Colonic mucosa (tissue), 4 donors: Measurements from ENCODE around the gene CLHC1. TPM values are rescaled to one million over a fixed set of nuclear protein-coding genes. Genes with fewer than 3 reads are reported as not detected.
A peak's percentile ranks its signal among the peaks of the same experiment; 100 is the strongest.

Source experiments
- DNase-seq: peaks from one replicate; pipeline ENCODE4 v3.0.0-alpha.2; 2020
- H3K27ac ChIP-seq: fragments of 200-600 bp; one replicate; pipeline ENCODE4 v1.8.0; 2021
- H3K27me3 ChIP-seq: fragments of 200-600 bp; one replicate; pipeline ENCODE4 v1.8.0; 2021
- H3K36me3 ChIP-seq: fragments of 200-600 bp; one replicate; pipeline ENCODE4 v1.8.0; 2021
- H3K4me1 ChIP-seq: fragments of 200-600 bp; one replicate; pipeline ENCODE4 v1.8.0; 2021; ENCODE audit warnings: mild to moderate bottlenecking
- H3K4me3 ChIP-seq: fragments of 200-600 bp; one replicate; pipeline ENCODE4 v1.8.0; 2021
- H3K9ac ChIP-seq, 2 donors: one replicate each; pipeline ENCODE4 v1.7.0; 2013; ENCODE audit warnings: control low read depth in 2 of 2, low read depth in 2 of 2, low read length in 2 of 2
- H3K9me3 ChIP-seq: fragments of 200-600 bp; one replicate; pipeline ENCODE4 v1.8.0; 2021
- CTCF ChIP-seq: fragments of 200-600 bp; IDR thresholded peaks from one replicate; pipeline ENCODE4 v1.8.0; 2022; ENCODE audit warnings: antibody characterized with exemption, mild to moderate bottlenecking
- intact Hi-C: fragments of 100-400 bp; cut with DNase I; formaldehyde crosslinking; loops from one replicate; pipeline ENCODE4 v1.14.1; 2022
- total RNA-seq, 2 donors: library from RNA; stranded (reverse); fragmentation: NEBNext Ultra II Directional in 1 of 2; extraction: Animal tissue kit (Norgen Biotek cat#: 25700) in 1 of 2; gene quantifications; one replicate each; pipeline ENCODE4 v1.2.1, GENCODE V29; 2021
- donor health status: healthy.
- donor health status: DM: no; HTN: no; CAD: no.
- donor health status: DM: no; HTN: no; CAD: no.

Gene CLHC1
- total RNA-seq, 2 donors from 2014 or later: 8.1 to 8.9 TPM

GRCh38 chr2:55175254-55176093 is 56.6 kb downstream of the CLHC1 start:
- TF ChIP-seq CTCF: peak; percentile 49
- H3K4me3 ChIP-seq: no peak overlapping the region
- no peaks in the 10 kb centered on the region for H3K36me3 ChIP-seq
- DNase-seq: no peak
- H3K27ac ChIP-seq: no peak overlapping the region
- intact Hi-C loops: loop anchor here (5.0 kb wide), 2 partner anchors 262 to 273 kb away; no protein-coding TSS in a partner anchor
- H3K27me3 ChIP-seq: no peaks in the 10 kb centered on the region
- no peaks in the 10 kb centered on the region for H3K4me1 ChIP-seq
- no peak overlapping the region for H3K9ac ChIP-seq
- H3K9me3 ChIP-seq: no peaks in the 10 kb centered on the region

- Histone ChIP-seq H3K36me3 (no peaks in the 10 kb centered on the region), H3K27ac (no peak overlapping the region), H3K4me3 (no peak overlapping the region), H3K9me3 (no peaks in the 10 kb centered on the region), H3K9ac (no peak overlapping the region), H3K4me1 (no peaks in the 10 kb centered on the region), H3K27me3 (no peaks in the 10 kb centered on the region)
- TF ChIP-seq CTCF: no peak
- intact Hi-C loops: no loop called here
- DNase-seq: no peak
These were observed 58.5 kb downstream of the CLHC1 start for GRCh38 chr2:55173438-55174054.

- H3K27ac ChIP-seq: no peak overlapping the region
- DNase-seq: no peak
- intact Hi-C loops: loop anchor here (2.0 kb wide), 1 partner anchor 153 kb away; no protein-coding TSS in a partner anchor
- no peaks in the 10 kb centered on the region for H3K4me1 ChIP-seq
- no peaks in the 10 kb centered on the region for H3K36me3 ChIP-seq
- no peaks in the 10 kb centered on the region for H3K9me3 ChIP-seq
- H3K9ac ChIP-seq: no peak overlapping the region
- H3K27me3 ChIP-seq: no peaks in the 10 kb centered on the region
- no peak overlapping the region for H3K4me3 ChIP-seq
- no peak for TF ChIP-seq CTCF
These were observed 62.2 kb downstream of the CLHC1 start for GRCh38 chr2:55169915-55170314.

DNA sequence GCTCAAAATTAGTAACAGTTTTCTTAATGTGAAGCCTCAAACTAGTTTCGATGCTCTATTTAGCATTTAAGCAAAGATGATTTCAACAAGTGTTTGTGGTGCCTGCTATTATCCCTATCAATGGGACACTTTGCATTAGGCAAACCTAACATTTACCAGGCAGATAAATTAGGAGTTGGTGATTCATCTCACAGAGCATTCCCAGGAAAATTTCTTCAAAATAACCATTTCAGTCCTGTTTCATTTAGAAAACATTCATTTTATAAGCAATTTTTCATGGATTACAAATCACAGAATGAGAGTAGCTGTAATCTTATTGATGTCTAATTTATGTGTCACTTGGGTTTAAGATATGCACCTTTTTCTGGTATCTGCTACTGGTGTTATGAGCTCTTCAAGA is 62.7 kb downstream of the CLHC1 start:
- TF ChIP-seq CTCF: no peak
- no peak overlapping the region for H3K27ac ChIP-seq
- no peak overlapping the region for H3K9ac ChIP-seq
- no peaks in the 10 kb centered on the region for H3K36me3 ChIP-seq
- H3K4me1 ChIP-seq: no peaks in the 10 kb centered on the region
- no peak overlapping the region for H3K4me3 ChIP-seq
- no peak for DNase-seq
- intact Hi-C loops: loop anchor here (2.0 kb wide), 1 partner anchor 153 kb away; no protein-coding TSS in a partner anchor
- H3K9me3 ChIP-seq: no peaks in the 10 kb centered on the region
- no peaks in the 10 kb centered on the region for H3K27me3 ChIP-seq

- Histone ChIP-seq H3K27me3 (no peaks in the 10 kb centered on the region), H3K9ac (no peak overlapping the region), H3K4me3 (no peak overlapping the region), H3K27ac (peak overlapping the region; percentile 8), H3K9me3 (no peaks in the 10 kb centered on the region), H3K36me3 (no peaks in the 10 kb centered on the region), H3K4me1 (no peaks in the 10 kb centered on the region)
- intact Hi-C loops: loop anchor here (2.0 kb wide), 1 partner anchor 152 kb away; no protein-coding TSS in a partner anchor
- DNase-seq: peak; percentile 68
- peak; percentile 65 for TF ChIP-seq CTCF
These were observed 63.6 kb downstream of the CLHC1 start for GRCh38 chr2:55168221-55169154.
